Measurements from ENCODE around the gene UBE2Q1. TPM values are rescaled to one million over a fixed set of nuclear protein-coding genes. Genes with fewer than 3 reads are reported as not detected.
"Not testable (repeated sequence)": the region's sequence is repeated elsewhere in the genome, so short reads cannot be mapped to it uniquely, and the experiment has no call there.

Gene UBE2Q1
- total RNA-seq, 1 donor from 2014 or later: 35.4 TPM

GRCh38 chr1:154552036-154552435 lies 6.4 kb downstream of the UBE2Q1 start:
- DNase-seq (ENCODE audit: low spot score): no peak
- ATAC-seq: no peak

- ATAC-seq (no peak), DNase-seq (ENCODE audit: low spot score) (no peak)
Observed at GRCh38 chr1:154551474-154551873, 7.0 kb downstream of the UBE2Q1 start.

GRCh38 chr1:154550657-154551056 lies 7.8 kb downstream of the UBE2Q1 start:
- ATAC-seq (no peak), DNase-seq (ENCODE audit: low spot score) (no peak)

- DNase-seq (ENCODE audit: low spot score): no peak
- ATAC-seq: no peak
Observed at GRCh38 chr1:154550070-154550469, 8.4 kb downstream of the UBE2Q1 start.

GRCh38 chr1:154549202-154549770 lies 9.2 kb downstream of the UBE2Q1 start:
- no peak for DNase-seq (ENCODE audit: low spot score)

GRCh38 chr1:154548028-154548427 lies 10.4 kb downstream of the UBE2Q1 start:
- peak; percentile 87 for ATAC-seq

More at GRCh38 chr1:154549202-154549770, 9.2 kb downstream of the UBE2Q1 start:
- ATAC-seq: peak; percentile 13

GRCh38 chr1:154547105-154547732 lies 11.2 kb downstream of the UBE2Q1 start:
- ATAC-seq (peak; percentile 54), DNase-seq (ENCODE audit: low spot score) (no peak)

More at GRCh38 chr1:154548028-154548427, 10.4 kb downstream of the UBE2Q1 start:
- DNase-seq (ENCODE audit: low spot score): peak; percentile 89

GRCh38 chr1:154546264-154547063 lies 12.0 kb downstream of the UBE2Q1 start:
- DNase-seq (ENCODE audit: low spot score) (peak; percentile 67), ATAC-seq (peak; percentile 69)

GRCh38 chr1:154541231-154541630 lies 17.2 kb downstream of the UBE2Q1 start:
- DNase-seq (ENCODE audit: low spot score): no peak
- no peak for ATAC-seq

- no peak for DNase-seq (ENCODE audit: low spot score)
Observed at GRCh38 chr1:154539486-154540483, 18.7 kb downstream of the UBE2Q1 start.

GRCh38 chr1:154536570-154536969 lies 21.9 kb downstream of the UBE2Q1 start:
- no peak for ATAC-seq
- no peak for DNase-seq (ENCODE audit: low spot score)

More at GRCh38 chr1:154539486-154540483, 18.7 kb downstream of the UBE2Q1 start:
- no peak for ATAC-seq

- peak; percentile 64 for DNase-seq (ENCODE audit: low spot score)
- ATAC-seq: peak; percentile 98
Observed at GRCh38 chr1:154533952-154534844, 24.3 kb downstream of the UBE2Q1 start.

- not testable (repeated sequence) for ATAC-seq; DNase-seq (ENCODE audit: low spot score)
Observed at GRCh38 chr1:154531950-154532349, 26.5 kb downstream of the UBE2Q1 start.

GRCh38 chr1:154529308-154529707 lies 29.2 kb downstream of the UBE2Q1 start:
- ATAC-seq: no peak

GRCh38 chr1:154527192-154527591 lies 31.3 kb downstream of the UBE2Q1 start:
- DNase-seq (ENCODE audit: low spot score) (no peak), ATAC-seq (no peak)

More at GRCh38 chr1:154529308-154529707, 29.2 kb downstream of the UBE2Q1 start:
- no peak for DNase-seq (ENCODE audit: low spot score)

- no peak for ATAC-seq
- no peak for DNase-seq (ENCODE audit: low spot score)
Observed at GRCh38 chr1:154524881-154525280, 33.6 kb downstream of the UBE2Q1 start.

GRCh38 chr1:154521695-154522094 lies 36.8 kb downstream of the UBE2Q1 start:
- DNase-seq (ENCODE audit: low spot score): no peak
- ATAC-seq: peak; percentile 61

GRCh38 chr1:154520333-154520732 lies 38.1 kb downstream of the UBE2Q1 start:
- peak; percentile 20 for ATAC-seq
- no peak for DNase-seq (ENCODE audit: low spot score)

- no peak for DNase-seq (ENCODE audit: low spot score)
- ATAC-seq: peak; percentile 46
Observed at GRCh38 chr1:154519591-154519991, 38.9 kb downstream of the UBE2Q1 start.

All from left lobe of liver (tissue), 2 donors.